Esophagus squamous epithelium (tissue), 5 donors: ENCODE data around the gene KSR2. TPM values are rescaled to one million over a fixed set of nuclear protein-coding genes. Genes with fewer than 3 reads are reported as not detected.

Experiments used
- DNase-seq: peaks from one replicate; lab custom pipeline; 2025; lab: John Stamatoyannopoulos, UW
- H3K27ac ChIP-seq, 4 donors: fragments of 200-600 bp; sonication (generic); one replicate each; pipeline ENCODE4 v1.5.1; 2016 to 2019; ENCODE audit warnings: mild to moderate bottlenecking in 1 of 4
- H3K27me3 ChIP-seq, 4 donors: fragments of 200-600 bp; sonication (generic); 1 replicate in 3 of 4; 2 replicates in 1 of 4; pipeline versions ENCODE4 v1.5.1 to v1.6.0; 2017 to 2021; ENCODE audit warnings: antibody characterized with exemption in 1 of 4
- H3K36me3 ChIP-seq, 3 donors: fragments of 200-600 bp; sonication (generic); one replicate each; pipeline ENCODE4 v1.5.1; 2016 to 2019
- H3K4me1 ChIP-seq, 3 donors: fragments of 200-600 bp; sonication (generic); one replicate each; pipeline ENCODE4 v1.5.1; 2017 to 2019
- H3K4me3 ChIP-seq, 4 donors: fragments of 200-600 bp; sonication (generic); 1 replicate in 3 of 4; 2 replicates in 1 of 4; pipeline ENCODE4 v1.5.1; 2016 to 2019; ENCODE audit warnings: mild to moderate bottlenecking in 2 of 4, moderate library complexity in 1 of 4
- H3K9me3 ChIP-seq, 3 donors: fragments of 200-600 bp; sonication (generic); one replicate each; pipeline ENCODE4 v1.5.1; 2016 to 2019
- CTCF ChIP-seq, 6 experiments: fragments of 450-650 bp in 4 of 6; fragments of 200-600 bp in 2 of 6; sonication (generic) in 2 of 6; IDR thresholded peaks; one replicate each; pipeline ENCODE4 v1.5.1; 2016 to 2019; ENCODE audit warnings: antibody characterized with exemption in 6 of 6, mild to moderate bottlenecking in 4 of 6, moderate library complexity in 4 of 6
- POLR2A ChIP-seq, 4 donors: fragments of 450-650 bp; IDR thresholded peaks; one replicate each; pipeline ENCODE4 v1.6.1; 2017; ENCODE audit warnings: antibody characterized with exemption in 4 of 4, mild to moderate bottlenecking in 4 of 4, moderate library complexity in 3 of 4
- WGBS, 2 donors: methylation state at CpG; one replicate each; pipeline ENCODE4 v1.1.5; 2018; 5-methylcytosine and 5-hydroxymethylcytosine counted together
- intact Hi-C: fragments of 100-400 bp; cut with DNase I; formaldehyde crosslinking; loops from one replicate; pipeline ENCODE4 v1.15.0; 2022
- total RNA-seq, 4 donors: library from RNA; depleted of rRNA; stranded (reverse); fragments of >200 nt; gene quantifications; one replicate each; pipeline ENCODE4 v1.1.0, GENCODE V29; 2016
- donor health status: DM: yes; HTN: yes; CAD: no.

Gene KSR2
- total RNA-seq, 4 donors from 2014 or later = under 0.01 to 0.13 (median 0.03) TPM

GRCh38 chr12:117970334-117970733, 1.5 kb upstream of the KSR2 start:
- no peak overlapping the region for H3K27ac ChIP-seq
- no peak for TF ChIP-seq CTCF (IDR thresholded peaks at IDR 0.05)
- no peak for TF ChIP-seq POLR2A (IDR thresholded peaks at IDR 0.05)
- 81 to 90% methylated on average over 4 of the region's 4 CpGs for WGBS, 2 donors
- H3K4me3 ChIP-seq = no peak overlapping the region
- peaks cover 0 to 71% (median 2%) of the 10 kb centered on the region in 4 donors for H3K27me3 ChIP-seq
- intact Hi-C loops = no loop called here
- peaks cover 0 to 17% (median 4%) of the 10 kb centered on the region in 3 donors for H3K4me1 ChIP-seq
- peaks cover 0 to 7% (median 4%) of the 10 kb centered on the region in 3 donors for H3K9me3 ChIP-seq
- H3K36me3 ChIP-seq = no peaks in the 10 kb centered on the region
- DNase-seq = no peak

GRCh38 chr12:117968151-117968789, 520 bp downstream of the KSR2 start:
- no peaks in the 10 kb centered on the region for H3K36me3 ChIP-seq
- H3K27me3 ChIP-seq = peaks cover 0 to 62% (median 2%) of the 10 kb centered on the region in 4 donors
- intact Hi-C loops = no loop called here
- peak overlapping the region; percentile 43 to 70 (median 54) for H3K4me3 ChIP-seq
- peaks cover 0 to 7% (median 4%) of the 10 kb centered on the region in 3 donors for H3K9me3 ChIP-seq
- no peak for DNase-seq
- H3K27ac ChIP-seq = no peak overlapping the region
- TF ChIP-seq CTCF (IDR thresholded peaks at IDR 0.05) (no peak), POLR2A (IDR thresholded peaks at IDR 0.05) (no peak)
- peaks cover 0 to 17% (median 4%) of the 10 kb centered on the region in 3 donors for H3K4me1 ChIP-seq
- WGBS, 2 donors = 1 to 4% methylated on average over 9 to 10 of the region's 10 CpGs

GRCh38 chr12:117967512-117967911, 1.3 kb downstream of the KSR2 start:
- Histone ChIP-seq H3K27me3 (peaks cover 0 to 62% (median 2%) of the 10 kb centered on the region in 4 donors), H3K4me1 (peaks cover 0 to 17% (median 4%) of the 10 kb centered on the region in 3 donors), H3K4me3 (no peak overlapping the region), H3K9me3 (peaks cover 0 to 7% (median 4%) of the 10 kb centered on the region in 3 donors), H3K27ac (no peak overlapping the region), H3K36me3 (no peaks in the 10 kb centered on the region)
- WGBS, 2 donors = 25 to 34% methylated on average over 10 to 12 of the region's 12 CpGs
- no peak for DNase-seq
- TF ChIP-seq CTCF (IDR thresholded peaks at IDR 0.05) (no peak), POLR2A (IDR thresholded peaks at IDR 0.05) (no peak)
- intact Hi-C loops = no loop called here

GRCh38 chr12:117967043-117967442, 1.7 kb downstream of the KSR2 start:
- peaks cover 0 to 7% (median 4%) of the 10 kb centered on the region in 3 donors for H3K9me3 ChIP-seq
- H3K36me3 ChIP-seq = no peaks in the 10 kb centered on the region
- TF ChIP-seq POLR2A (IDR thresholded peaks at IDR 0.05) = no peak
- peaks cover 0 to 17% (median 4%) of the 10 kb centered on the region in 3 donors for H3K4me1 ChIP-seq
- no peak overlapping the region for H3K27ac ChIP-seq
- WGBS, 2 donors = 37 to 54% methylated on average over 4 of the region's 4 CpGs
- H3K4me3 ChIP-seq = no peak overlapping the region
- no peak for DNase-seq
- intact Hi-C loops = no loop called here
- H3K27me3 ChIP-seq = peaks cover 0 to 62% (median 2%) of the 10 kb centered on the region in 4 donors

- no peak for DNase-seq
Observed at GRCh38 chr12:117966511-117966910, 2.3 kb downstream of the KSR2 start.

More at GRCh38 chr12:117966511-117966910, 2.3 kb downstream of the KSR2 start:
- Histone ChIP-seq H3K27me3 (peaks cover 0 to 62% (median 2%) of the 10 kb centered on the region in 4 donors), H3K27ac (no peak overlapping the region), H3K4me1 (peaks cover 0 to 17% (median 4%) of the 10 kb centered on the region in 3 donors), H3K9me3 (peaks cover 0 to 4% (median 2%) of the 10 kb centered on the region in 3 donors), H3K4me3 (no peak overlapping the region), H3K36me3 (no peaks in the 10 kb centered on the region)
- no peak for TF ChIP-seq CTCF (IDR thresholded peaks at IDR 0.05)
- TF ChIP-seq POLR2A (IDR thresholded peaks at IDR 0.05) = no peak
- 49 to 57% methylated on average over 9 of the region's 9 CpGs for WGBS, 2 donors
- intact Hi-C loops = no loop called here
